ENCODE measurements around the gene KIF18A.

- no peak for TF ChIP-seq CTCF (IDR thresholded peaks at IDR 0.05)
- no peak for TF ChIP-seq POLR2AphosphoS5 (IDR thresholded peaks at IDR 0.05)
- TF ChIP-seq EP300 (IDR thresholded peaks at IDR 0.05), result no peak
Measured at GRCh38 chr11:28017816-28018215, 90.1 kb downstream of the KIF18A start.

Measured in sigmoid colon (tissue), 4 donors.